Trophoblast cell (in vitro differentiated cells and primary cell): Measurements from ENCODE around the gene SGSM2.

Source experiments
- DNase-seq, 2 donors: peaks; one replicate each; pipeline ENCODE4 v3.0.0-alpha.2; 2016
- H2AFZ ChIP-seq: 2 replicates; pipeline ENCODE4 v1.6.1; 2013; ENCODE audit warnings: low read length, moderate library complexity, mild to moderate bottlenecking; ENCODE audit not compliant: insufficient read depth, poor library complexity
- H2AK5ac ChIP-seq: 2 replicates; pipeline ENCODE4 v1.6.1; 2013; ENCODE audit warnings: mild to moderate bottlenecking, low read length
- H2BK120ac ChIP-seq: 2 replicates; pipeline ENCODE4 v1.6.1; 2013; ENCODE audit warnings: low read length, mild to moderate bottlenecking, moderate library complexity; ENCODE audit not compliant: insufficient read depth, poor library complexity
- H2BK12ac ChIP-seq: 2 replicates; pipeline ENCODE4 v1.6.1; 2013; ENCODE audit warnings: mild to moderate bottlenecking, low read length, moderate library complexity
- H2BK5ac ChIP-seq: 2 replicates; pipeline ENCODE4 v1.6.1; 2013; ENCODE audit warnings: low read length, low read depth, moderate library complexity, mild to moderate bottlenecking; ENCODE audit not compliant: poor library complexity
- H3K14ac ChIP-seq: 2 replicates; pipeline ENCODE4 v1.6.1; 2013; ENCODE audit warnings: mild to moderate bottlenecking, low read length
- H3K18ac ChIP-seq: 2 replicates; pipeline ENCODE4 v1.6.1; 2013; ENCODE audit warnings: mild to moderate bottlenecking, low read length
- H3K23ac ChIP-seq: 2 replicates; pipeline ENCODE4 v1.6.1; 2013; ENCODE audit warnings: low read length
- H3K27ac ChIP-seq: 2 replicates; pipeline ENCODE4 v1.5.1; 2013; ENCODE audit warnings: low read depth, mild to moderate bottlenecking, inconsistent platforms, low read length, moderate library complexity
- H3K27me3 ChIP-seq: 2 replicates; pipeline ENCODE4 v1.6.1; 2013; ENCODE audit warnings: inconsistent platforms, mild to moderate bottlenecking, low read length, moderate library complexity; ENCODE audit not compliant: insufficient read depth
- H3K36me3 ChIP-seq, 2 experiments: 1 replicate in 1 of 2; 2 replicates in 1 of 2; pipeline ENCODE4 v1.6.1; 2013; ENCODE audit warnings: low read length in 2 of 2, mild to moderate bottlenecking in 2 of 2, moderate library complexity in 1 of 2; ENCODE audit not compliant: insufficient read depth in 2 of 2, control insufficient read depth in 1 of 2
- H3K4ac ChIP-seq: 2 replicates; pipeline ENCODE4 v1.6.1; 2013; ENCODE audit warnings: low read depth, mild to moderate bottlenecking, low read length, moderate library complexity
- H3K4me1 ChIP-seq, 2 experiments: 1 replicate in 1 of 2; 2 replicates in 1 of 2; pipeline ENCODE4 v1.6.1; 2013; ENCODE audit warnings: low read length in 2 of 2, mild to moderate bottlenecking in 2 of 2, moderate library complexity in 1 of 2; ENCODE audit not compliant: insufficient read depth in 2 of 2, control insufficient read depth in 1 of 2
- H3K4me2 ChIP-seq: 2 replicates; pipeline ENCODE4 v1.6.1; 2013; ENCODE audit warnings: inconsistent platforms, mild to moderate bottlenecking, low read length, moderate library complexity
- H3K4me3 ChIP-seq: 2 replicates; pipeline ENCODE4 v1.5.1; 2013; ENCODE audit warnings: mild to moderate bottlenecking, low read depth, low read length, inconsistent platforms
- H3K79me1 ChIP-seq: one replicate; pipeline ENCODE4 v1.6.1; 2013; ENCODE audit warnings: low read length
- H3K79me2 ChIP-seq: 2 replicates; pipeline ENCODE4 v1.6.1; 2013; ENCODE audit warnings: low read length, mild to moderate bottlenecking; ENCODE audit not compliant: control insufficient read depth, insufficient read depth, poor library complexity
- H3K9ac ChIP-seq: 2 replicates; pipeline ENCODE4 v1.6.1; 2013; ENCODE audit warnings: mild to moderate bottlenecking, low read length
- H3K9me3 ChIP-seq: 2 replicates; pipeline ENCODE4 v1.6.1; 2013; ENCODE audit warnings: low read depth, mild to moderate bottlenecking, control low read depth, inconsistent platforms, low read length; ENCODE audit not compliant: insufficient read depth
- H4K12ac ChIP-seq: 2 replicates; pipeline ENCODE4 v1.6.1; 2013; ENCODE audit warnings: low read depth, mild to moderate bottlenecking, low read length, moderate library complexity
- H4K8ac ChIP-seq: 2 replicates; pipeline ENCODE4 v1.6.1; 2013; ENCODE audit warnings: low read depth, mild to moderate bottlenecking, low read length, moderate library complexity
- H4K91ac ChIP-seq: one replicate; pipeline ENCODE4 v1.6.1; 2013; ENCODE audit warnings: low read depth, mild to moderate bottlenecking, low read length, moderate library complexity
- WGBS: extraction: QIAGEN DNeasy Blood & Tissue Kit; methylation state at CpG from one replicate; pipeline ENCODE4 v1.1.7; 2013; ENCODE audit warnings: missing lambda C conversion rate; ENCODE audit not compliant: insufficient read length, insufficient coverage; ENCODE audit errors: extremely low coverage; 5-methylcytosine and 5-hydroxymethylcytosine counted together

Gene SGSM2

DNA sequence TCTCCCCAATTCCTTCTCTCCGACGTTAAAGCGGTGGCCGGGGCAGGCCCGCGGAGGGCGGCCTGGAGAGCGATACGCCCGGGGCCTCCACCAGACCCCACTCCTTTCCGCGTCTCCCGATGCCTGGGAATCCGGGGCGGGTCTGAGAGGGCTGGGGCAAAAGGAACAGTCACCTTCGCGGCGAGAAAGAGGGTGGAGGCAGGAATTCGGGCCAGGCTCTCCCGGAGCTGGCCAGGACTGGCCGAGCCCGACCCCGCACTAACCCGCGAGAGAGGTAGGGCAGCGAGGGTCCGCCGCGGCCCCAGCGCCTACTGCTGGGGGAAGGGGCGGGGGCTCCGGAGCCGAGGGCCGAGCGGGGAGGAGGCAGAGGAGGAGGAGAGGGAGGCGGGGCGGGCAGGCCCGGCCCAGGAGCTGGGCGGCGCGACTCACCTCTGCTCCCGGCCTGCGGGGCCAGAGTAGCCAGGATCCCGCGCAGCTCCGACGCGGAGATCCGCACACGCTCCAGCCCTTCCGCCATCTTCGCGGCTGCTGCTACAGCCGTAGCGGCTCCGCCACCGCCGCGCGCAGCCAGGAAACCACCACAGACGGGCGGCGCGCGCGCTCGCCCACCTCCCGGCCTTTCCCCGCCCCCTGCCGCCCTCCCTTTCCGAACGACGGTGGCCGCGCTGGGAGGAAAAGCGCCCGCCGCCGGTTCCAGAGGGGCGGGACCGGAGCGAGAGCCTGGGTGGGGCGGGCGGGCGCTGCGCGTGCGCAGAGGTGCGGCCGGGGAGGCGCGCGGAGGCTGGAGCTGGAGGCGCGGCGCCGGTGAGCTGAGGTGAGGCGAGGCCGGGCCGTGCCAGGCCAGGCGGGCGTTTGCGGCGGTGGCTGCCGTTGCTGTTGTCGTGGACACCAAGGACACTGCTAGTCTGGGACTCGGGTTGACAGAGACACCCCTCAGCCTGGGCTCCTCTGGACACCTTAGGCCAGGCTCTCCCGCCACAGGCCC lies 33.8 kb upstream of the SGSM2 start, which contains the start of the genes SMG6 and SRR:
Gene SMG6, minus strand, starts transcription at position 582 of the 985 bp plus-strand sequence. Its CDS starts 65 bp downstream, at position 517.
Gene SRR, plus strand, starts transcription at position 747 of the 985 bp plus-strand sequence. CDS start 11,611 bp downstream, outside the sequence.
- WGBS, result no CpG with 5 or more reads among the region's 108 CpGs
- H3K4me3 ChIP-seq, result peak within 1 kb of the TSS; percentile 95
- peak within 1 kb of the TSS; percentile 97 for H3K9ac ChIP-seq
- H3K27ac ChIP-seq, result peak within 1 kb of the TSS; percentile 100
- H2BK12ac ChIP-seq, result no peak within 1 kb of the TSS
- H2BK120ac ChIP-seq, result peak within 1 kb of the TSS; percentile 96
- H3K23ac ChIP-seq, result no peak within 1 kb of the TSS
- H3K4me1 ChIP-seq, result peaks cover 5 to 8% of the 10 kb centered on the region in 2 experiments
- H3K18ac ChIP-seq, result peak within 1 kb of the TSS; percentile 100
- H2BK5ac ChIP-seq, result peak within 1 kb of the TSS; percentile 99
- peak; percentile 81 to 92 for DNase-seq
- peak within 1 kb of the TSS; percentile 99 for H4K8ac ChIP-seq
- peaks cover 11% of the 10 kb centered on the region for H3K79me1 ChIP-seq
- no peaks in the 10 kb centered on the region for H3K9me3 ChIP-seq
- H3K4me2 ChIP-seq, result peak within 1 kb of the TSS; percentile 88
- H3K14ac ChIP-seq, result peak within 1 kb of the TSS; percentile 100
- peaks cover 10% of the 10 kb centered on the region for H3K79me2 ChIP-seq
- peak within 1 kb of the TSS; percentile 95 for H4K91ac ChIP-seq
- peak within 1 kb of the TSS; percentile 29 for H2AK5ac ChIP-seq
- H2AFZ ChIP-seq, result peak within 1 kb of the TSS; percentile 100
- H3K4ac ChIP-seq, result peak within 1 kb of the TSS; percentile 94
- peak within 1 kb of the TSS; percentile 100 for H4K12ac ChIP-seq
- no peaks in the 10 kb centered on the region for H3K27me3 ChIP-seq
- peaks cover 14 to 18% of the 10 kb centered on the region in 2 experiments for H3K36me3 ChIP-seq

DNA sequence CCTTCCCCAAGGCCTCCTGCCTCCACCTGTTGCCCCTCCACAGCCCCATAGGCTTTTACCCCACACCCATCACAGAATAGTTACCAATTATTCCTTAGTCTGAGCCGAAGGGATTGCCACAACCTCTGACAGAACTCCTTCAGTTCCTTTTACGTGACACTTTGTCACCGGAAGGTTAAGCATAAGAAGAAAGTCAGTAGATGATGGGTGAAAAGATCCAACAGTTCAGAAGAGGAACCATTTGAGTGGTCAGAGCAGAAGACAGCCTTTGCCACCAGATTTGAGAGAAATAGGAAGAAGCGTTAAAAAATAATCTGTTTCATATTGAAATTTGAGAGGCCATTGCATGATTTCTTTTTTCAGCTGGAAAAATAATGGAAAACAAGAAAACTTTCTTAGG lies 32.4 kb upstream of the SGSM2 start:
- Histone ChIP-seq H4K8ac (no peak overlapping the region), H3K23ac (no peak overlapping the region), H3K4me3 (no peak overlapping the region), H2BK12ac (no peak overlapping the region), H2BK5ac (no peak overlapping the region), H3K27me3 (no peaks in the 10 kb centered on the region), H3K27ac (no peak overlapping the region), H3K9ac (no peak overlapping the region), H3K4me1 (peaks cover 5 to 8% of the 10 kb centered on the region in 2 experiments), H3K4me2 (no peak overlapping the region), H3K14ac (no peak overlapping the region), H3K9me3 (no peaks in the 10 kb centered on the region), H4K12ac (no peak overlapping the region), H3K79me2 (peaks cover 10% of the 10 kb centered on the region), H2AK5ac (no peak overlapping the region), H3K18ac (no peak overlapping the region), H2AFZ (no peak overlapping the region), H3K36me3 (peaks cover 2 to 5% of the 10 kb centered on the region in 2 experiments), H3K79me1 (peaks cover 11% of the 10 kb centered on the region), H2BK120ac (no peak overlapping the region), H3K4ac (no peak overlapping the region), H4K91ac (no peak overlapping the region)
- WGBS, result no CpG with 5 or more reads among the region's 4 CpGs
- no peak for DNase-seq

DNA sequence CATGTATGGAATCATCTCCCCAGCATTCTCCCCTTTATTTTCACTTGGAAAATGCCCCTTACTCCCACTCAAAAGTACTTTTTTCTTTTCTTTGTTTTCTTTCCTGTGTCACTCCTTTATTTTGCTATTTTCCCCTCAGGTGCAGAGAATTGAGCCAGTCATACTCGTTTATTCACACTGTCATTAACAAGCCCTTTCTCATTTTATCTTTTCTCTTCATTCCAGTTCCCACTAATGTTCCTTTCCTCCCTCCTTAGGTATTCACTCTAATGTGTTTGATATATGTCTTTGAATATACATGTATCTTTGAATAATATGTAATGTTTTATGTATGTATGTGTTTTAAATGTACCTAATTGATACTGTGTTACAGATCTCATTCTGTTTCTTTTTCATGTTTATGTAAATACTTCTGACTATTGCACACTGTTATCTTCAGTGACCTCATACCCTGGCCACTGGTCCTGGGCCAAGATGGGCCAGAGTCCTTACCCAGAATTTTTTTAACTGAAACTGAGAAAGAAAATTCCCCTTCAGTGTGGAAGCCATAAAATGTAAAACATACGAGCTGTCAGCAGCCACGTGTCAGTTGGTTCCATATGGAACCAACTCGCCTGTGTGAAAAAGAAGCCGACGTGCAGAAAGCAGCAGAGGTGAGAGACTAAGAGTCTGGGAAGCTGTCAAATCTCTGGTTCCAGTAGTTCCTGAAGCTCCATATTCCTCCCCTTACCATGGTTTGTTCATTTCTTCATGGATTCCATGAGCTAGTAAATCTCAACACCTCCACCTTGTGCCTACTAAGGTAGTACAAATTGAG lies 27.8 kb upstream of the SGSM2 start:
- Histone ChIP-seq H4K12ac (no peak overlapping the region), H3K27ac (no peak overlapping the region), H3K14ac (no peak overlapping the region), H3K9ac (no peak overlapping the region), H3K27me3 (no peaks in the 10 kb centered on the region), H4K8ac (no peak overlapping the region), H3K36me3 (peaks cover 0 to 3% of the 10 kb centered on the region in 2 experiments), H3K79me2 (no peaks in the 10 kb centered on the region), H2BK5ac (no peak overlapping the region), H4K91ac (no peak overlapping the region), H3K4me2 (no peak overlapping the region), H3K18ac (no peak overlapping the region), H3K4me1 (no peaks in the 10 kb centered on the region), H3K79me1 (no peaks in the 10 kb centered on the region), H2BK120ac (no peak overlapping the region), H3K23ac (no peak overlapping the region), H2AFZ (no peak overlapping the region), H2AK5ac (no peak overlapping the region), H3K4me3 (no peak overlapping the region), H3K9me3 (no peaks in the 10 kb centered on the region), H2BK12ac (no peak overlapping the region), H3K4ac (no peak overlapping the region)
- WGBS, result no CpG with 5 or more reads among the region's 6 CpGs
- DNase-seq, result no peak

DNA sequence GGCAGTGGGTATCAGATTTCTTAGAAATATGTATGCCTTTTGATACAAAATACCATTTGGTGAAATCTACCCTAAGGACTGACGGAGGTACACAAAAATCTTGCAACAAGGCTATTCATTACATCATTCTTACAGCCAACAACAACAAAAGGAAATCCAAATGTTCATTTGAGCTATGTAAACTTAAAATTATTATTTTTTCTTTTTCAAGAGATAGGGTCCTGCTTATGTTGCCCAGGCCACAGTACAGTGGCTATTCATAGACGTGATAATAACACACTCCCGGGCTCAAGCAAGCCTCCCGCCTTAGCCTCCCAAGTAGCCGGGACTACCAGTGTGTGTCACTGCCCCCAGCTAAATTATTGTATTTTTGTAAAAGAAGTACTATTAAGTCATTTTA lies 24.6 kb upstream of the SGSM2 start:
- DNase-seq, result no peak
- H4K91ac ChIP-seq, result no peak overlapping the region
- H3K79me1 ChIP-seq, result no peaks in the 10 kb centered on the region
- no peak overlapping the region for H2AK5ac ChIP-seq
- WGBS, result no CpG with 5 or more reads among the region's 5 CpGs
- H3K4me3 ChIP-seq, result no peak overlapping the region
- no peak overlapping the region for H2BK12ac ChIP-seq
- no peak overlapping the region for H3K4ac ChIP-seq
- H4K12ac ChIP-seq, result no peak overlapping the region
- H3K4me2 ChIP-seq, result no peak overlapping the region
- H3K79me2 ChIP-seq, result no peaks in the 10 kb centered on the region
- H2BK120ac ChIP-seq, result no peak overlapping the region
- H3K18ac ChIP-seq, result no peak overlapping the region
- no peak overlapping the region for H2BK5ac ChIP-seq
- no peaks in the 10 kb centered on the region for H3K27me3 ChIP-seq
- no peaks in the 10 kb centered on the region for H3K9me3 ChIP-seq
- H3K36me3 ChIP-seq, result peaks cover 0 to 3% of the 10 kb centered on the region in 2 experiments
- no peak overlapping the region for H3K27ac ChIP-seq
- no peak overlapping the region for H3K9ac ChIP-seq
- no peak overlapping the region for H4K8ac ChIP-seq
- no peaks in the 10 kb centered on the region for H3K4me1 ChIP-seq
- no peak overlapping the region for H3K14ac ChIP-seq
- no peak overlapping the region for H2AFZ ChIP-seq
- H3K23ac ChIP-seq, result no peak overlapping the region
